ENCODE results near the gene KCNC1.

- TF ChIP-seq, protein P1, sequence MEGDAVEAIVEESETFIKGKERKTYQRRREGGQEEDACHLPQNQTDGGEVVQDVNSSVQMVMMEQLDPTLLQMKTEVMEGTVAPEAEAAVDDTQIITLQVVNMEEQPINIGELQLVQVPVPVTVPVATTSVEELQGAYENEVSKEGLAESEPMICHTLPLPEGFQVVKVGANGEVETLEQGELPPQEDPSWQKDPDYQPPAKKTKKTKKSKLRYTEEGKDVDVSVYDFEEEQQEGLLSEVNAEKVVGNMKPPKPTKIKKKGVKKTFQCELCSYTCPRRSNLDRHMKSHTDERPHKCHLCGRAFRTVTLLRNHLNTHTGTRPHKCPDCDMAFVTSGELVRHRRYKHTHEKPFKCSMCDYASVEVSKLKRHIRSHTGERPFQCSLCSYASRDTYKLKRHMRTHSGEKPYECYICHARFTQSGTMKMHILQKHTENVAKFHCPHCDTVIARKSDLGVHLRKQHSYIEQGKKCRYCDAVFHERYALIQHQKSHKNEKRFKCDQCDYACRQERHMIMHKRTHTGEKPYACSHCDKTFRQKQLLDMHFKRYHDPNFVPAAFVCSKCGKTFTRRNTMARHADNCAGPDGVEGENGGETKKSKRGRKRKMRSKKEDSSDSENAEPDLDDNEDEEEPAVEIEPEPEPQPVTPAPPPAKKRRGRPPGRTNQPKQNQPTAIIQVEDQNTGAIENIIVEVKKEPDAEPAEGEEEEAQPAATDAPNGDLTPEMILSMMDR (IDR thresholded peaks at IDR 0.05), result no peak
- no peak for TF ChIP-seq POLR2A (IDR thresholded peaks at IDR 0.05)
Measured at GRCh38 chr11:17750013-17750800, 15.6 kb downstream of the KCNC1 start.
